ENCODE results near the gene TMEM63A.

Gene TMEM63A

GRCh38 chr1:225824533-225824941 is 57.6 kb downstream of the TMEM63A start:
- no peak for TF ChIP-seq CTCF (IDR thresholded peaks at IDR 0.05; ENCODE audit: low read depth, low read length)
- DNase-seq (ENCODE audit: low read depth, low spot score): no peak
- H3K4me3 ChIP-seq (ENCODE audit: low read depth, low read length): no peak overlapping the region
- in situ Hi-C loops (cut with HindIII; ENCODE audit: low sequenced_read_pairs): no loop called here

GRCh38 chr1:225823811-225824261 is 58.3 kb downstream of the TMEM63A start:
- no peak overlapping the region for H3K4me3 ChIP-seq (ENCODE audit: low read depth, low read length)
- TF ChIP-seq CTCF (IDR thresholded peaks at IDR 0.05; ENCODE audit: low read depth, low read length): no peak

GRCh38 chr1:225822655-225823403 is 59.4 kb downstream of the TMEM63A start:
- H3K4me3 ChIP-seq (ENCODE audit: low read depth, low read length): no peak overlapping the region
- no peak for DNase-seq (ENCODE audit: low read depth, low spot score)
- in situ Hi-C loops (cut with HindIII; ENCODE audit: low sequenced_read_pairs): no loop called here
- TF ChIP-seq CTCF (IDR thresholded peaks at IDR 0.05; ENCODE audit: low read depth, low read length): no peak

More at GRCh38 chr1:225823811-225824261, 58.3 kb downstream of the TMEM63A start:
- no peak for DNase-seq (ENCODE audit: low read depth, low spot score)
- in situ Hi-C loops (cut with HindIII; ENCODE audit: low sequenced_read_pairs): no loop called here

GRCh38 chr1:225820522-225821120 is 61.6 kb downstream of the TMEM63A start:
- no peak for TF ChIP-seq CTCF (IDR thresholded peaks at IDR 0.05; ENCODE audit: low read depth, low read length)
- H3K4me3 ChIP-seq (ENCODE audit: low read depth, low read length): no peak overlapping the region
- in situ Hi-C loops (cut with HindIII; ENCODE audit: low sequenced_read_pairs): no loop called here
- DNase-seq (ENCODE audit: low read depth, low spot score): no peak

GRCh38 chr1:225819346-225820192 is 62.6 kb downstream of the TMEM63A start:
- in situ Hi-C loops (cut with HindIII; ENCODE audit: low sequenced_read_pairs): no loop called here

More at GRCh38 chr1:225819346-225820192, 62.6 kb downstream of the TMEM63A start:
- TF ChIP-seq CTCF (IDR thresholded peaks at IDR 0.05; ENCODE audit: low read depth, low read length): no peak
- no peak for DNase-seq (ENCODE audit: low read depth, low spot score)
- H3K4me3 ChIP-seq (ENCODE audit: low read depth, low read length): no peak overlapping the region

All from astrocyte of the spinal cord (primary cell).